GM19372 (cell line): Measurements from ENCODE around the gene TRA2B.

Source experiments
- ATAC-seq: cut with Tn5 transposase; IDR thresholded peaks from one replicate; pipeline ENCODE4 v1.9.1; 2021; ENCODE audit warnings: mild to moderate bottlenecking, low read depth, moderate library complexity; ENCODE audit not compliant: unreplicated experiment

TRA2B gene

GRCh38 chr3:185956244-185956643 lies 18.4 kb upstream of the TRA2B start:
- ATAC-seq = no peak

GRCh38 chr3:185954366-185954723 lies 16.5 kb upstream of the TRA2B start:
- ATAC-seq = no peak

- no peak for ATAC-seq
Observed at GRCh38 chr3:185950728-185951127, 12.9 kb upstream of the TRA2B start.

- ATAC-seq = no peak
Observed at GRCh38 chr3:185949515-185949914, 11.7 kb upstream of the TRA2B start.

DNA sequence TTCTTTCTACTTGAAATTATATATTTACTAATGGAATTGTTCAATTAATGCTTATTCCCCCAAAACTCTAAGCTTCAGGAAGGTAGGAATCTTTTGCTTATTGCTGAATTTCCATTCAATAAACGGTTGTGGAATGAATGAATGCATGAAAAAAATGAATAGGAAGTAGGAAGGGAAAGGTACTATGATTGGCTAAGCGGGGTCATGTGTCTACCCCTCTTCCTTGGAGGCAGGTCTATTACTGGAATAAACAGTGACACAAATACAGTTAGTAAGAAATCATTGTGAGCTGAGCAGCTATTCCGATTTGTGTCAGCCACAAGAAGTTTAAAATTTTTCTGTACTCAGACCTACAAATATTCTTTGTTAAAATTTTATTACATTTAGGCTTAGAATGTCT lies 10.5 kb upstream of the TRA2B start:
- ATAC-seq = no peak

DNA sequence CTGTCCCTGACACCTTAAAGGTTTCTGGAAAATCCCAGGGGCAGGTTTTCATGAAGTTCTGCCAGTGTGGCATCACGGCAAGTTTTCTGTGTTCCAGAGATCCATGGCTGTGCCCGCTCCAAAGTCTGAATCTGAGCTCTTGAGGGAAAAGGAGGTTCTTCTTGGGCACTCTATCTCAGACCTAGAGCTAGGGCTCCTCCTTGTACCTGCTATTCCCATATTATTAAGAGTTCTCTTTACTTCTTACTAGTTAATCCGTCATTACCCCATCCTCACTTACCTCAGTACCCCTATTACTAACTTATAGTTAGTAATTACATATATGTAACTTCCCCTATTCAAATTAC lies 5.9 kb upstream of the TRA2B start:
- ATAC-seq = peak; percentile 17

DNA sequence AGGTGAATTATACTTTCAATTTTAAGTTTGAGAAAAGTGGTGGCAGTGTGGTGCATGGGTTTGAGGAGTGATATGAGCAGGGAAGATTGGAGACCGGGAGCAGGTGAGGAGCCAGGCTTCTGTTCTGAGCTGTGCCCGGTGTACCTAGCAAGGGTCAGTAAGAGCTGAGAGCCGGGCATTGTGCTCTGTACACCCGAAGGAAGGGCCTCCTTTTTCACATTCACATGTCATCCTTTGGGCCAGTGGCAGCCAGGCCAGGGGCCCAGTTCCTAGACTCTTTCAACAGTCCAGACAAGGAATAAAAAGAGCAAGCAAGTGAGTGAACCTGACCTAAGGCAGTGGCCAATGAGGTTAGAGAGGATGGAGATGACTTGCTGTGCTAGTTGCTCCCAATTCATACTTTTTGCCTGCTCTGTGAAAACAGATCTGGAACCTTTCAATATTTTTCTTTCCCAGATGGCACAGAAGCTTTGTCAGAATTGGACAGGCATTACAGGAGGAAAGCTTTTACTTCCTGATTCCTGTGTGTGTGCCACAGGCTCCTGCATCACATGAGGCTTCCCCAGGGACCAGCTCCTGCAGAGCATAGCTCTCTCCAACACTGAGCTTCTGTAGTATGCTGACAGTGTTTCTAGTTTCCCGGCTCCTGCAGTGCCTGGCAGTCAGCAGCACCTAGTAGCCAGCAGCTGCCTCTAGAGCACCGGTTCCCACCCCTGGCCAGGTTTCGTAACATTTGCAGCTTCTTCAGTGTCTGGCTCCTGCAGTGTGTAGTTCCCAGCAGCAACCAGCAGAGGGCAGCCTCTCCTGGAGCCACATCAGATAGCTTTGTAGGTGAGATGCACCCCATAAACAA lies 5.3 kb upstream of the TRA2B start:
- ATAC-seq = peak; percentile 86

GRCh38 chr3:185942396-185942795 lies 4.6 kb upstream of the TRA2B start:
- no peak for ATAC-seq

- ATAC-seq = no peak
Observed at GRCh38 chr3:185940951-185941350, 3.1 kb upstream of the TRA2B start.

DNA sequence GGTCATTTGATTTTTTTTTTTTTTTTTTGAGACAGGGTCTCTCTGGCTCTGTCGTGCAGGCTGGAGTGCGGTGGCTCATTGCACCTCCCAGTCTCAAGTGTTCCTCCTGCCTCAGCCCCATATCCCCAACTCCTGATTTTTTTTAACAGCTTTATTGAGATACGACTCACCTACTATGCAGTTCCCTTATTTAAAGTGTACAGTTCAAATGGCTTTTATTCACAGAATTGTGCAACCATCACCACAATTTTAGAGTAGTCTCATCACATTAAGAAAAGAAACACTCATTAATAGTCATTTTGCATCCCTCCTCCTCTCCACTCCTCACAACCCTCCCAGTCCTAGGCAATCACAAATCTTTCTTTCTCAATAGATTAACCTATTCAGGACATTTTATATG lies 1.9 kb upstream of the TRA2B start:
- no peak for ATAC-seq

DNA sequence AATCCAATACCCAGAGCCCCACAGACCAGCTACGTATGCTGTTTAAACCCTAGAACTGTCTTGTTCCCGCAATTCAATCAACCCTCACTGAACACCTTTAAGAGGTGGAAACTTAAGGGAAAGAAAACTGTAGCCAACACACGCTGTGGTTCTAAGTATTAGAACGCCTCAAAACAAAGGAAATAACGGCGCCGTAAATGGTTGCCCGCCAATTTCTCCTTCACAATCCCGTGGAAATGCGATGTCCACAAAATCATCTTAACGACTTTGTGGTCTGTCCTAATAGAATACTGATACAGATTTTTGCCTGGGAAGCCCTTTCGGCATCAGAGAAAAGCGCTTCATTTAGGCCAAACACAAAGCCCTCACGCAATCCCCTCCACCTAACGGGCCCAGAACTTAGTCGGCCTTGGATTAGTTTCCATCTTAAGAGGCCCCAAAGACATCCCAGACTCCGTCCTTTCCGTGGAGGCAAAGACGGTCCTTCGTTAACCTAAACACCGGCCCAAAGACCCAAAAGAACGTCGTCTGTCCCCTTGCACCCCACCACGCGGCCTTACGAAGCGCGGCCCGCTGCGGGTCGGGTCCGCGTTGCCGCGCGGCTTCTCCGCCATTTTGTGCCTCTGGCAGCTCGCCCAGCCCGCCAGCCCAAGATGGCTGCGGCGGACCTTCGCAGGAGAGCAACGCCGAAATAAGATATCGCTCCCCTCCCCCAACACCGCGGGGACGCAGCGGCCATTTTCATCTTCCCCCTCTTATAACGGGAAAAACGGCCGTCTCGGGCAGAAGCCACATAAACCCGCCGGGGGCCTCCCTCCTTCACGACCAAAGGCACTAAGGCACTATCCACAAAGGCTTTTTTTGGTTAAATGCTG lies 763 bp downstream of the TRA2B start:
- ATAC-seq = peak; percentile 35

DNA sequence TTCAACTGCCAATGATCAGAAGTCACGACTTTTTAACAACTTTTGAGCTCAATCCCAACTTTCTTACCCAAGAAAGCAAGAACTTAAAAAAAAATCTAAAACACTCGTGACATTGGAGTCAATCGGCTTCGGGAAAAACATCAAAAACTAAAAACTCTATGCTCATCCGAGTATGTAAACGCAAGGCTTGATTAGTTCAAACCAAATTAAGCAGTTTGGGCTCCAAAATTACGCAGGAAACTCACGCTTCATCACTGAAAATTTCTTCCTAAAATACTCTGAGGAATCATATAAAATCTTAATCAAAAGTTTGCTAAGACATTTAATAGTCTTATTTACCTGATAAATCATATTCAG lies 1.6 kb downstream of the TRA2B start:
- no peak for ATAC-seq

DNA sequence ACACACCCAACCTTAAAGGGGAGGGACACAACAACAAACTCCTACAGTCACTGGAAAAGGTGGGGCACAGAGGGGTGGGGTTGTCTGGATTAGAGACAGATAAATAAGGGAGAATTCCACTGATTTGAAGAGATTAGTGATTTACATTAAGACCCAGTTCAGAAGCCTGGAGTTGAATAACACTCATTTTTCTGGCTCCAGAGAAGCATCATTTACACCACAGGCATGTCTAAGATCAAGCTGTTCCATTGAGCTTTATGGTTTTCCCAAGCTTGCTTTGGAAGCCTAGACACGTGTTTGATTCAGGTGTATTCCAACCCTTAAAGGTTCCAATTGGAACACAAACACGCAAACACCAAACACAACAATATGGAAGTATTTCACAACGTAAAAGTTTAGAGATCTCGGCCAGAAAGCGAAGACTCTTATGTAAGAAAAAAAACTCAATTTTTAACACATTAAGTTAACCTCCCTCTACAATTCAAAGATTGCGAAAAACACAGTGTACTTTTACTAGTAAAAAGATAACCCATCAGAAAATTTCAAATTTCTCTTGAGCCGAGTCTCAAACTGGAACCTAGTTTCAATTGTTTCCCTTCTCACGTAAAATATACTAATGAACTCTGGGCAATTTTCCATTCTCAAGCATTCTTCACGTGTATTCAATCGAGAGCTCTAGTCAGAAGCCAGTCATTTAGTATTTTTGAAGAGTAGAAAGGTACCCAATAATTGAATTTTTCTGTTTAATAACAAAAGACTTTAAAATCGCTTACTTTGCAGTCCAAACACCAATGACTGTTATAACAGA lies 2.1 kb downstream of the TRA2B start:
- no peak for ATAC-seq

GRCh38 chr3:185934767-185935464 lies 2.9 kb downstream of the TRA2B start:
- ATAC-seq = no peak

GRCh38 chr3:185934174-185934557 lies 3.6 kb downstream of the TRA2B start:
- no peak for ATAC-seq

DNA sequence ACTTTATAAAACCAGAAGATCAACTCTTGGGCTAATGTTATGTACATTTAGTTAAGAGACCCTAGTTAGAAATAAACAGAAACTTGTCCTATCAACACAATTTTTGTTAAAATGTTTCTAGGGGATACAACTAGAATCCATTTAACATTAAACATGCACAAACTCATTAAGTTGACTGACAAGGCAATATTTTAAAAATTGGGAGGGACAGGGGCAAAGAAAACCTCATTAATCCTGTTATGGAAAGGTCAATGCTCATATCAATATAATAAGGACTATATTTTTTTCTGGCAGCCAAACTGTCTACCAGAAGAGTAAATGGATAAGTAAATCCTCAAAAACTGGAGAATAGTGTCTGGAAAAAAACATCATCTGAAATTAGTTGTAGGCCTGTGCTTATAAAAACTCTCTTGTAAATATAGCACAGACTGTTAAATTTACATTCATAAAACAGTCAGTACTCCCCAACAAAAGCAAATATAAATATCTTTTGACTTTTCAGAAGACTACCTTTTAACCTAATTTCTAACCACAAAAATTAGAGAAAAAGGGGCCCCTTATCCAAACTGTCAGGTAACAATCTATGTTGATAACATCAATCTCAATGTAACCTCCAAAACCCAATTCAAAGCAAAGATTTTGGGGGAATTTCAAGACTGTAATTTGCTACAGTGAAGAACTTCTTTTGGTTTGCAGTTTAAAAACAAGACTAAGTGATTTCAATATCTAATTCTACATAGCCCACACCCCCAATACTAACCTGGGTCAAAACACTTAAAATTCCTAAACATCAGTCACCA lies 4.2 kb downstream of the TRA2B start:
- ATAC-seq = no peak

GRCh38 chr3:185931777-185932612 lies 5.8 kb downstream of the TRA2B start:
- no peak for ATAC-seq

DNA sequence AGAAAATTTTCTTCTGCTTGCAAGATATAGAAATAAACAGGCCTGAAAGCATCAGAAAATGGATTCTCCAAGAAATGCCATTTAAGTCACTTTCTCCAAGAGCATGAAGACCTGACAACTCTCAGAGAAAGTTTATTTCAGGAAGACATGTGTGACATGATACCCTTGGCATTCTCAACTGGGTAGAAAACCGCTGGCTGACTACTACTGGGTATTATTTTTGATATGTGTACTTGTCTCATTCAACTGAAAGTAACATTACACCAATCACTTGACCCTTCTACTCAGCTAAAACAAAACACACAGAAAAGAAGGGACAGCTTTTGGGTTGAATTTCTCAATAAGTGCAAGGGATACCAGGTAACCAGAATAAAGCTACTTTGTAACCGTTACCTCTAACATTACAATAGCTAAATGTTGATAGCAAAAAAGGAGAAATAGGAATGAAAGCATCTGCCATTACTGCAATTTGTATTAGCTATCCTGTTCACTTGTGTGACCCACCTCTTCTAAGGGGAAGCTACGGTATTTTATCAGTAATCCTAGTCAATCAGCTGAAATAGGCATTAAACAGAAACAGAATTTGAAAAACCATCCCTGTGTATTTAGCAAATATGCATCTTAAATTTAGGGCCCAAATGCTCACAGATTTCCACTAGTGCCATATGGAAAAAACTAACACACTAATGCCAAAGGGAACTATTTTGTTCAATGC lies 7.3 kb downstream of the TRA2B start:
- no peak for ATAC-seq
